ENCODE results near the gene UBE2E1.
"Not testable (repeated sequence)": the region's sequence is repeated elsewhere in the genome, so short reads cannot be mapped to it uniquely, and the experiment has no call there.

UBE2E1 gene

GRCh38 chr3:23877329-23877980 lies 71.7 kb downstream of the UBE2E1 start:
- DNase-seq (ENCODE audit: low read depth in 2 of 2), result no peak

- no peak for DNase-seq (ENCODE audit: low read depth in 2 of 2)
These were observed 73.7 kb downstream of the UBE2E1 start for GRCh38 chr3:23879485-23879884.

GRCh38 chr3:23880703-23881339 lies 75.1 kb downstream of the UBE2E1 start:
- DNase-seq (ENCODE audit: low read depth in 2 of 2), result no peak

- DNase-seq (ENCODE audit: low read depth in 2 of 2), result not testable (repeated sequence)
These were observed 76.2 kb downstream of the UBE2E1 start for GRCh38 chr3:23881993-23882392.

DNA sequence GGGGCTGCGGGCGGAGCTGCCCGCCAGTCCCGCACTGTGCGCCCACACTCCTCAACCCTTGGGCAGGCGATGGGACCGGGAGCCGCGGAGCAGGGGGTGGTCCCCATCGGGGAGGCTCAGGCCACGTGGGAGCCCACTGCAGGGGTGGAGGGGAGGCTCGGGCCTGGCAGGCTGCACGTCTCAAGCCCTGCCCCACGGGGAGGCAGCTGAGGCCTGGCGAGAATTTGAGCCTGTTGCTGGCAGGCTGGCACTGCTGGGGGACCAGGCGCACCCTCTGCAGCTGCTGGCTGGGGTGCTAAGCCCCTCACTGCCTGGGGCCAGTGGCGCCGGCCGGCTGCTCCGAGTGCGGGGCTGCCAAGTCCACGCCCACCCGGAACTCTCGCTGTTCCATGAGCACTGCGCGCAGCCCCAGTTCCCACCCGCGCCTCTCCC lies 76.7 kb downstream of the UBE2E1 start:
- DNase-seq (ENCODE audit: low read depth in 2 of 2), result no peak

- DNase-seq (ENCODE audit: low read depth in 2 of 2), result no peak
These were observed 78.7 kb downstream of the UBE2E1 start for GRCh38 chr3:23884481-23884880.

GRCh38 chr3:23885210-23885609 lies 79.5 kb downstream of the UBE2E1 start:
- no peak for DNase-seq (ENCODE audit: low read depth in 2 of 2)

- no peak for DNase-seq (ENCODE audit: low read depth in 2 of 2)
These were observed 80.6 kb downstream of the UBE2E1 start for GRCh38 chr3:23886311-23886710.

DNA sequence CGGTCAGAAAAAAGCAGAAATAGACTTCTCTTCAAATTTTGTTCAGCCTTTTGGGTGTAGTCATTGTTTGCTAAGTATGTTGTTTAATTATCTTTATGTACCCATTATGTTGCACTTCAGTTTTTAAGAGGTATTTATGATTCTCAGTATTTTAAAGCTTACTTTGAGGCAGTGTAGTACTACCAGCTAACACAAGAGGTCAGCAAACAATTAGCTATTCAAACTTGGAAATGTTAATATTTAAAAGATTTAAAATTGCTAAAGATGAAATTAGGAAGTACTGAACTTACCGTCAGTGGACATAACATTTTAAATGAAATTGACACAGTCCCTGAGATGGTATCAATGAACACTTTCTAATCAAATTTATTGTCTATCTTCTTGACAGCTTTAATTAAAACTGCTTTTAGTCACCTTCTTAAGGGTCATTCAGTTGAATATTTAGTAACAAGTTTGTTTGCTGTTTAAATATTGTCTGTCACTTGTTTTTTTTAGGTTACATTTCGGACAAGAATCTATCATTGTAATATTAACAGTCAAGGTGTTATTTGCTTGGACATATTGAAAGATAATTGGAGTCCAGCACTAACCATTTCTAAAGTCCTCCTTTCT lies 83.0 kb downstream of the UBE2E1 start:
- no peak for DNase-seq (ENCODE audit: low read depth in 2 of 2)

DNA sequence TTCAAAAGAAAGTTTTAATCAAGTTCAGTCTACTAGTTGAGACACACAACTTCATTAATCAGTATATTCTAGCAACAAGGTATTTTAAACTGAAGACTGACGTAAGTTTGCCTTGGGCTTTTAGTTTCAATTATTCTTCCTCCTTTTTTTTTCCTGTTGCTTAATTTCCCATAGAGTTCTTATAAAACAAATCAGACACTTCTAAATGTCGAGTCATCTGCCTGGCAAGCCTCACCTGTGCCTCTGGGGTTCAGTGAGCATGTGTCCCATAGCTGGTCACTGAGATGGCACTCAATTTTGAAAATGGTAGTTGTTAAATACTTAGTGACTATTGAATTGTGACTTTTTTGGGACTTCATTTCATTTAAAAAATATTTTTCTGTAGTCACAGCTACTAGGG lies 83.6 kb downstream of the UBE2E1 start:
- DNase-seq (ENCODE audit: low read depth in 2 of 2), result no peak

- no peak for DNase-seq (ENCODE audit: low read depth in 2 of 2)
These were observed 84.2 kb downstream of the UBE2E1 start for GRCh38 chr3:23889950-23890349.

DNA sequence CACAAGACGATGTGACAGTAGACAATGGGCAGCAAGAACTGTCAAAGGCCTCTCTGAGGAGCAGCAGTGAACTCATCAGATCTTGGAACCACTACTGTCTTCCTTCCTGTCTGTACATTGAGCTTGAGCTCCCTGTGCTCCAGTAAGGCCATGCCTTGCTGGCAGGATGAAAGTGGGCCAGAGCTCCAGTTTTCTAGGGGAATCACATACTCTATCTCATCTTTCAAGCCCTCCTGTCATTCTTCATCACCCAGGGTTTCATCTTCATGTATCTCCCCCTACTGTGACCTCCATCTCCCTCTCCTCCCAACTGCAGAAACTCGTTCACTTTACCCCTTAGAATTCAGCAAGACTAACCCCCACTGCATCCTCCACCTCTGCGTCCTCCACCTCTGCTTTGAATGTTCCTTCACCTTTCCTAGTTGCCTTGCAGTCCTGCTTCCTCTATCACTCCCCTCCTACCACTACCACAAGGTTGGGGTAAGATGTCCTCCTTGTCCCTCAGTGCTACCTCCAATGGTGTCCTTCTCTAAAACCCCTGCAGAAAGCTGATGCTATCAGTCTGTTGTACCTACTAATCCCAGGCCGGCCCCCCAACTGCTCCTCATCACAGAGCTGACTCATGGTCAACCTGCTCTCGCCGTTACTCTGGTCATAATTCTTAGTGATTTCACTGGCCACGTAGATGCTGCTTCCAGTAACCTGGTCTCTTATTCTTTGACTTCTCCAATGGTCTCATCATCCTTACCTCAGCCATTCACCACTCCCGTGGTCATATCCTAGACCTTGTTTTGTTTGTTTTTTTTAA lies 88.7 kb downstream of the UBE2E1 start:
- DNase-seq (ENCODE audit: low read depth in 2 of 2), result no peak

DNA sequence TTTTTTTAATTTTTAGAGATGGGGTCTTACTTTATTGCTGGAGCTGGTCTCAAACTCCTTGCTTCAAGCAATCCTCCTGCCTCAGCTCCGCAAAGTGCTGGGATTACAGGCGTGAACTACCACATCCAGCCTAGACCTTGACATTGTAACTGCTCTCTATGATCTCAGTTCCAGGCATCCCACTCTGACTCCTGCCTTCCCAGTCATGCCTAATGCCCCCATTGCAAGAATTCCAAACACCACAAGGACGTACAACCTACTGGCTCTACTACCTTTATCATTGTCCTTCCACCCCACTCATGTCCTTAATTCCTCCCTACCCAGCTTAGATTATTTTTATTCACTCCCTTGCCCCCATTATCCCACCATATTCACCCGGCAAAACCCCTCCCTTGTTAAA lies 89.4 kb downstream of the UBE2E1 start:
- DNase-seq (ENCODE audit: low read depth in 2 of 2), result no peak

DNA sequence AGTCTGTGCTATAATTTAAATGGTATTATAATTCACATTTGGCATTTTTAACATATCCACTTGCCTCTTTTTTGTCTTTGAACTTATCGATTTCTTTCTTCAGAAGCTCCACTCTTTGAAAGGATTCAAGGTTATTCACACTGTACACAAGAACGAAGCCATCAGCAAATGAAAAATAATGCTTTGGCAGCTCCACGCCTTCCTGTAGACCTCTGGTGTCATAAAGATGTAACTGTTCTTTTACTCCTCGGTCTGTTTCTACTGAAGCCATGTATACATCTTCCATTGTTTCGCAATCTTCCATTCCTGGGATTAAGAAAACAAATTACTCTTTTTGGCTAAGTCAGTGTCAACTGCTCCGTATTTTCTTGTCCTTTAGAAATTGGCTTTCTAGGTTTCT lies 95.0 kb downstream of the UBE2E1 start:
- no peak for DNase-seq (ENCODE audit: low read depth in 2 of 2)

DNA sequence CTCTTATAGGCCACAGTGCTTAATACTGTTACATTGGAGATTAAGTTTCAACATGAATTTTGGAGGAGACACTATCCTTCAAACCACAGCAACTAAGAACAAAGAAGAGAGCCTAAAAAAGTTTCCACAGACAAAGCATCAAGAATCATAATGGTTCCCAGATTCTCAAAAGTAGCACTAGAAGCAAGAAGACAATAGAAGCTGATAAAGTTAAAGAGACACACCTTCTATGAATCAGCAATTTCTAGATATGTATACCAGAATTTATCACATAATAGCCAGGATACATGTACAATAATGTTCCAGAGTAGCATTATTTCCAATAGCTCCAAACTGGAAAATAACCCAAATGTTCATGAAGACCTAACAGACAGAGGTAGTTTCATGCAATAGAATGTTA lies 98.8 kb downstream of the UBE2E1 start:
- no peak for DNase-seq (ENCODE audit: low read depth in 2 of 2)

- no peak for DNase-seq (ENCODE audit: low read depth in 2 of 2)
These were observed 103.6 kb downstream of the UBE2E1 start for GRCh38 chr3:23909341-23909740.

- DNase-seq (ENCODE audit: low read depth in 2 of 2), result no peak
These were observed 105.6 kb downstream of the UBE2E1 start for GRCh38 chr3:23911397-23911796.

- not testable (repeated sequence) for DNase-seq (ENCODE audit: low read depth in 2 of 2)
These were observed 106.6 kb downstream of the UBE2E1 start for GRCh38 chr3:23912335-23912734.

GRCh38 chr3:23913182-23913581 lies 107.4 kb downstream of the UBE2E1 start:
- no peak for DNase-seq (ENCODE audit: low read depth in 2 of 2)

- no peak for DNase-seq (ENCODE audit: low read depth in 2 of 2)
These were observed 108.4 kb downstream of the UBE2E1 start for GRCh38 chr3:23913873-23914743.

- DNase-seq (ENCODE audit: low read depth in 2 of 2), result no peak
These were observed 109.9 kb downstream of the UBE2E1 start for GRCh38 chr3:23915537-23916108.

All from stimulated activated CD8-positive, alpha-beta memory T cell treated with anti-CD3 and anti-CD28 coated beads, Interleukin-7, amount 100 ng/mL, for 1 hour (primary cell).